Adipocyte (in vitro differentiated cells): ENCODE measurements around the gene HOXB4.

Experiments used
- DNase-seq: peaks from one replicate; pipeline ENCODE4 v3.0.0-alpha.2; 2015; ENCODE audit warnings: low read depth
- H3K27me3 ChIP-seq: replicated peaks from 2 replicates; pipeline ENCODE4 v1.7.0; 2013; ENCODE audit warnings: mild to moderate bottlenecking, low read length, moderate library complexity; ENCODE audit not compliant: control insufficient read depth, insufficient read depth
- H3K36me3 ChIP-seq: 2 replicates; pipeline ENCODE4 v1.7.0; 2013; ENCODE audit warnings: low read length, mild to moderate bottlenecking, moderate library complexity; ENCODE audit not compliant: control insufficient read depth, insufficient read depth, severe bottlenecking
- H3K4me1 ChIP-seq: 2 replicates; pipeline ENCODE4 v1.7.0; 2013; ENCODE audit warnings: mild to moderate bottlenecking, low read length, moderate library complexity; ENCODE audit not compliant: control insufficient read depth, insufficient read depth
- H3K4me3 ChIP-seq: 2 replicates; pipeline ENCODE4 v1.7.0; 2013; ENCODE audit warnings: mild to moderate bottlenecking, low read length, moderate library complexity
- H3K9ac ChIP-seq: 2 replicates; pipeline ENCODE4 v1.7.0; 2013; ENCODE audit warnings: mild to moderate bottlenecking, low read length, moderate library complexity
- H3K9me3 ChIP-seq: 2 replicates; pipeline ENCODE4 v1.7.0; 2013; ENCODE audit warnings: mild to moderate bottlenecking, low read length, moderate library complexity; ENCODE audit not compliant: control insufficient read depth

The HOXB4 gene

DNA sequence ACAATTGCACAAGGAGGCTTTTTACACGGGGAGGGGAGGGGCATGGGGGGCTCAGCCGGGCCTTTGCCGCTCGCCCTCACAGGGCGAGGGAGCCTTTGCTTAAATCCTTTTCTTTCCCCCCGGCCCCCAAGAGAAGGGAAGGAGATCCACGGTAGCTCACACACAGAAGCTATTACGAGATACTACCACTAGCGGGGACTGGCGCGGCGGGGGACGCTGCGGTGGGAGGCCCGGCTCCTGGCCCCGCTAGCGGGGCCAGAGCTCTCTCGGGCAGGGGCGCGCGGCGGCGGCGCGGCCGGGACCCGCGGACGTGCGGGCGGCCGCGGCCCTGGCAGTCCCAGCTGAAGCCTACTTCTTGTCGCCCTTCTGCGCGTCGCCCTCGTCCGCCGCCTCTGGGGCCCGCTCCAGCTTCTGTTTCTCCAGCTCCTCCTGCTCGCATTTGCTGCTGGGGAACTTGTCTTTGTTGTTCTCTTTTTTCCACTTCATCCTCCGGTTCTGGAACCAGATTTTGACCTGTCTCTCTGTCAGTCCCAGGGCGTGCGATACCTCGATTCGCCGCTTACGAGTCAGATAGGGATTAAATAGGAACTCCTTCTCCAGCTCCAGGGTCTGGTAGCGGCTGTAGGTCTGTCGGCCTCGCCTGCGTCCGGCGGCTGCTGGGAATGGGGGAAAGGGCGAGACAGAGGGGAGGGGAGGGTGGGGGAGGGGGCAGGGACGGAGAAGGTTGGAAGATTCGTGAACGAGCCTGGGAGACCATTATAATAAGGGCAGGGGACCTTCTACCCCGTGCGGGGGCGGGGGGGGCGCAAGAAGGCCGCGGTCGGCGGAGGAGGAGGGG lies 34.9 kb upstream of the HOXB4 start:
- H3K9me3 ChIP-seq = no peaks in the 10 kb centered on the region
- H3K9ac ChIP-seq = peak overlapping the region; percentile 94
- H3K4me3 ChIP-seq = peak overlapping the region; percentile 86
- H3K27me3 ChIP-seq = peaks cover 27% of the 10 kb centered on the region
- H3K36me3 ChIP-seq = no peaks in the 10 kb centered on the region
- peaks cover 22% of the 10 kb centered on the region for H3K4me1 ChIP-seq
- DNase-seq = no peak

DNA sequence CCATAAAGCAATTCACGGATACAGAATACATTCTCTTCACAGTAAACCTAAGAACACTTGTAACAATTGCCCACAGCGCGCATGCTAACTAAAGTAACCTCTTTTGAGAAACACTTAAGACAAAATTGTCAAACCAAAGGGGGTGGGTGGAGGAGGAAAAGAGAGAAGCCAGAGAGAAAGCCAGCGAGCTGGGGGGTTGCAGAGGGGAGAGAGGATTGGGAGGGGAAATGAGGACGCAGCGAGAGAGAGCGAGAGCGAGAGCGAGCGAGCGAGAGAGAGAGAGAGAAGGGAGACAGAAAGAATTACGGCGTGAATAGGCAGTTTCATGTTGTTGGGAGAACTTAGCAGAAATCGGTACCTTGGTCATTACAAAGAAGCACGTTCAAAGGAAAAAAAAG lies 34.3 kb upstream of the HOXB4 start:
- peaks cover 18% of the 10 kb centered on the region for H3K4me1 ChIP-seq
- peaks cover 21% of the 10 kb centered on the region for H3K27me3 ChIP-seq
- H3K36me3 ChIP-seq = no peaks in the 10 kb centered on the region
- peak overlapping the region; percentile 94 for H3K9ac ChIP-seq
- peak overlapping the region; percentile 86 for H3K4me3 ChIP-seq
- DNase-seq = no peak
- no peaks in the 10 kb centered on the region for H3K9me3 ChIP-seq

DNA sequence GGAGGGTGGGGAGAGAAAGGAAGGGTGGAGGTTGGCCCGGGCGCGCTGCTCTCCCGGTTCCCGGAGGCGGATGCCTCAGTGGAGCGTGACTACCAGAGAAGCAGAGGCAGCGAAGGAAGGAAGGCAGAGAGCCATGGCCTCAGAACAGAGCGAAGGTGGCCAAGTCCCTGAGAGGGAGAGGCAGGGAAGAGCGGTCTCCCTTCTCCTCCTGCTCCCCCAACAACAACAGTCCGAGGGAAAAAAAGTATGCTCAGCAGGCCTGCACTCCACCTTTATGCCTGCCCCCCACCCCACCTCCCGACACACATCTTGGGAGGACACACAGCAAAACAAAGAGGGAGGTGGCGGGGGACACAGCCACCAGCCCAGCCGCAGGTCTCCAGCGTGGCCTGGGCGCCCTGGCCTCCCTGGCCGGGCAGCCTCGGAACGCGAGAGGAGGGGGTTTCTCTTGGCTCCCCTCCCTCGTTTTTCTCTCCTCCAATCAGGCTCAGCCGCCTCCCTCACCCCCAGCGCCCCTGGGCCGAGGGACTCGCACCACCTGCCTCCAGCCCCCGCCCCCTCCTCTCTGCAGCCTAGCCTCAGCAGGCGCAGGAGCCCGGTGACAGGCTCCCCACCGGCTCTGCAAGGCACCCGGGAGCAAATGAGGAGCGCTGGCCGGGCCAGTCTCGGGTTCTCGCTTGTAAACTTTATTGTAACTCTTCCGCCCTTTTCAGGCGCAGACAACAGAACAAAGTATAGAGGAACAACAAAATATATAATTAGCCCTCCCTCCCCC lies 33.7 kb upstream of the HOXB4 start:
- Histone ChIP-seq H3K36me3 (no peaks in the 10 kb centered on the region), H3K4me3 (peak overlapping the region; percentile 86), H3K27me3 (peaks cover 16% of the 10 kb centered on the region), H3K9me3 (no peaks in the 10 kb centered on the region), H3K9ac (peak overlapping the region; percentile 94), H3K4me1 (peaks cover 18% of the 10 kb centered on the region)
- DNase-seq = no peak

DNA sequence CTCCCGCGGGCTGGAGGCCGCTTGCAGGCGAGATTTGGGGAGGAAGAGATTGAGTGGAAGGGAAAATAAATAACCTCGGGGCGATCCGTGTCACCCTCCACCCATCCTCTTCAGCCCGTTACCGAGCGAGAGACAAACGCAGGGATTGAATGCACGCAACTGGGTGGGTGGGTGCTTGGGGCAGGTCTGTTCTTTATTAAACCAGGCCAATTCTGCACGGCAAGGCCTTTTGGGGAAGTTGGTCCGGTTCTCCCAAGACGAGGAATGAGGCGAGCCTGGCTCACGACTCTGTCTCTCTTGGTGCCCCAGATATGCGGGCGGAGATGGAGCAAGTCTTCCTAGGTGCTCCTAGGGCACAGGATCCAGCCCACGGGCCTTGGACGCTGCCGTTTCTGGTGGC lies 33.1 kb upstream of the HOXB4 start:
- no peaks in the 10 kb centered on the region for H3K9me3 ChIP-seq
- H3K36me3 ChIP-seq = no peaks in the 10 kb centered on the region
- no peak for DNase-seq
- peaks cover 23% of the 10 kb centered on the region for H3K4me1 ChIP-seq
- peak overlapping the region; percentile 94 for H3K9ac ChIP-seq
- peak overlapping the region; percentile 86 for H3K4me3 ChIP-seq
- H3K27me3 ChIP-seq = peaks cover 10% of the 10 kb centered on the region

DNA sequence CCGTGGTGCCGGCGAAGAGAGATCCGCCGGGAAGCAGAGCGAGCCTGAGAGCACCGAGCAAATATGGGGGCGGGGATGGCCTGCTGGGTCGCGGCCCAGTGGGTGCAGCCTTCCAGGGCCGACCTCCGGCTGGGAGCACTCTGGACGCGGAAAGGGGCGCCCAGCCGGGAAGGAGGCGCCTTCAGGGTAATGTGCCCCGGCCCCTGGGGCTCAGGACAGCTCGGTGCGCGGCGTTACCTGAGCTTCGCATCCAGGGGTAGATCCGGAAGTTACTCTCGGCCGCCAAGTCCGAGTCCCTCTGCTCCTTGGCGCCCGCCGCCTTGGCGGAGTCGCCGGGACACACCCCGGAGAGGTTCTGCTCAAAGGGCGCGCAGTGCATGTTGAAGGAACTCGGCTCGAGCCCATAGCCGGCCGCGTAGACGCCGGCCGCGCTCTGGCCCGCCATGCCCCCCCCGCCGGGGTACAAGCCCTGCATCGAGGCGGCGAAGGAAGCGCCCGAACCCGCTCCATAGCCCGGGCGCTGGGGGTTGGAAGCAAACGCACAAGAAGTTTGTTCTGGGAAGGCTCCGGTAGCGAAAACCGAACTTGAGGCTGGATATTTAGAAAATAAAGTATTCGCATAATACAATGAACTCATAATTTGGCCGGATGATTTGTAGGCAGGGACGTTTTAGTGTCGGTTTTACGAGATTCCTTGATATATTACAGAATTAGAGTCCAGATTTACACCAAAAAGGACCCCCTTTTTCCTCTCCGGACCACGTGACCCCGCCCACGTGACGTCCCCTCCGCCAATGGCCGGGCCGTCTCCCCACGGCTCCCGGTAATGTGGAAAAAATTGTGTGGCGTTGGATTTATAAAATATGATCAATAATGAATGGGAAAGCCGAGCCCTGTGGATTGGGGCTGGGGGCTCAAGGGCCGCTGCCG lies 32.4 kb upstream of the HOXB4 start, which contains the start of gene HOXB7:
Gene HOXB7 (minus strand): TSS at position 736 of the 930 bp plus-strand sequence. CDS start 99 bp downstream, at position 637.
- peak within 1 kb of the TSS; percentile 86 for H3K4me3 ChIP-seq
- H3K9ac ChIP-seq = peak within 1 kb of the TSS; percentile 94
- H3K4me1 ChIP-seq = peaks cover 27% of the 10 kb centered on the region
- no peak for DNase-seq
- H3K9me3 ChIP-seq = no peaks in the 10 kb centered on the region
- H3K27me3 ChIP-seq = peaks cover 4% of the 10 kb centered on the region
- H3K36me3 ChIP-seq = no peaks in the 10 kb centered on the region

DNA sequence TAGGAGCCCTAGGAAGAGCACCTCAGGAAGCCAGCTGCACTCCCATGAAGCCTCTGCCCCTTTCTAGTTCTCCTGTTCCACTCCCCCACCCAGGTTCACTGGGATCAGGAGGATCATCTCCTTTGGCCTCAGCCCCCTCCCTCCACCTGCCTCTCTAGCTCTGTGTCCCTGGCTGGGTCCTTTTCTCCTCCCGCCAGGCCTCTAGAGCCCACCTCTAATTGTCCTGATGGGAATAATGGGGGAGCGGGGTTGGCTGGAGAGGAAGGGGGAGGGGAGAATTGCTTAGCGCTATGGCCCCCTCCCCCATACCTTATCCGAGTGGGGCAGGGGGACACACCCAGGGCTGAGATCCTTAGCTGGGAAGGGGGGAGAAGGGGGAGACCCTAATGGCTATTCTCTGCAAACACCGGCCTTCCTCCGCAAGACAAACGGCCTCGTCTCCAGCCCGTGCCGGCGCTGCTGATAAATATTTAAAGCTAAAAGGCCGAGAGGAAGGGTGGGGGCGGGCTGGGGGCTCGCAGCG lies 31.7 kb upstream of the HOXB4 start:
- Histone ChIP-seq H3K9me3 (no peaks in the 10 kb centered on the region), H3K9ac (peak overlapping the region; percentile 94), H3K27me3 (no peaks in the 10 kb centered on the region), H3K4me3 (peak overlapping the region; percentile 86), H3K4me1 (peaks cover 33% of the 10 kb centered on the region), H3K36me3 (no peaks in the 10 kb centered on the region)
- DNase-seq = no peak

DNA sequence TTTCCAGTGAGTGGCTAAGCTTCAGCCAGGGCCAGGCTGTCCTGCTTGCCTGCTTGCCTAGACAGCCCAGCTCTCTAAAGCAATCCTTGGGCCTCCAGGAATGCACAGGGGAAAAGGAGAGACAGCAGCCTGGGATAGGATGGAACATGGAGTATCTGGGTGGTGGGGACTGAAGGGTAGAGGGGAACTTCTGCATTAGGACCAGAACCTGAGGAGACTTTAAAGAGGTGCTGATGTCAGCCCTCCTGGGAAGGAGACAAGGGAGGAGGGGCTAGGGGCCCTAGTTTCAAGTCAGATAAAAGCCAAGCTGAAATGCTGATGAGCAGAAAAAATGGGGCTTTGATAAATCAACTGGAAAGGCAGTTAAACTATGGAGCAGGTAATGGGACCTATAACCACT lies 30.9 kb upstream of the HOXB4 start:
- H3K4me3 ChIP-seq = peak overlapping the region; percentile 86
- no peaks in the 10 kb centered on the region for H3K36me3 ChIP-seq
- peaks cover 33% of the 10 kb centered on the region for H3K4me1 ChIP-seq
- peak overlapping the region; percentile 94 for H3K9ac ChIP-seq
- H3K27me3 ChIP-seq = no peaks in the 10 kb centered on the region
- no peaks in the 10 kb centered on the region for H3K9me3 ChIP-seq
- no peak for DNase-seq

DNA sequence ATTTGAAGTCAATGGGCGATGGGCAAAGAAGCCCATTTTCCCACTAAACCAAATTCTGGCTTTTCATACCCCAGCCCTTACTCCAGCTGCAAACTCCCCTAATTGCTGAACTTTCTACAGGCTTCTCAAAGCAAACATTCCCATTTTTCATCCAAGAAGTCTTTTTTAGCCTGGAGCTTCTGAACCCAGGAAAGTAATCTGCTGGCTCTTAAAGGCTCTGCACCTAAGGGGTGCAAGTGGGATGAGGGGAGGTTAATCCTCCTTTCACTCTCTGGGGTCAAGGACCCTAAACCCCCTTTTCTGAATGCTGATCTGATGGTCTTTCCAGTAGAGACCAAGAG lies 30.3 kb upstream of the HOXB4 start:
- no peaks in the 10 kb centered on the region for H3K9me3 ChIP-seq
- no peak overlapping the region for H3K4me3 ChIP-seq
- peaks cover 33% of the 10 kb centered on the region for H3K4me1 ChIP-seq
- no peaks in the 10 kb centered on the region for H3K36me3 ChIP-seq
- H3K27me3 ChIP-seq = no peaks in the 10 kb centered on the region
- DNase-seq = no peak
- peak overlapping the region; percentile 94 for H3K9ac ChIP-seq

DNA sequence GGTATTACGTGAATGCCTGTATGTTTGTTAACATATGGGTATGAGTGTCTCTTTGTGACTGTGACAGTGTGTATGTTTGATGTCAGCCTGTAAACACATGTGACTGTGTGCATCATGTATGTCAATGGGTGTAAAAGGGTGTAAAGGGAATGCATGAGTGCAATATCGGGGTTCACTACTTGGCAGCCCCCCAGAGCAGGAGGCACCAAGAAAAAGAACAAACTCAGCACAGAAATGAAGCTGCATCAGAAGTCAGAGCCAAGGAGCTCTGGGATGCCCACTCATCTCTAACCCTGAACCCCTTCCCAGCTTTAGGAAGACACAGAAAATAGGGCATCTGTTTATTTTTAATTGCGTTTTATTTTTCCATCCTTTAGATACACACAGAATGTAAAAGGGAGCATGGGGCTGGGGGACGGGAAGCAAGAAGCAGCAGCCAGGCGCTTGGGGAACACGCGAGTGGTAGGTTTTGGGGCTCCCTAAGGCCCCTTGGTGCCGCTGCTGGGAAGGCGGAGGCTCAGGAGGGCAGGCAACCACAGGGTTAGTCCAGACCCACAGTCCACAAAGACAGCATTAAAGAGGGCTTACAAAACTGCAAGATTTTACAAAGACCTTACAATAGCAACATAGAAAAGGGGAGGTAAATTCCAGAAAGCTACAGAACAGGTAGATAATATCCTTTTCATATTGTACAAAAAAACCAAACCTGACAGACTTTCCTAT lies 28.9 kb upstream of the HOXB4 start:
- Histone ChIP-seq H3K27me3 (no peaks in the 10 kb centered on the region), H3K9ac (peak overlapping the region; percentile 97), H3K9me3 (no peaks in the 10 kb centered on the region), H3K4me1 (peaks cover 39% of the 10 kb centered on the region), H3K36me3 (no peaks in the 10 kb centered on the region), H3K4me3 (no peak overlapping the region)
- no peak for DNase-seq
